HepG2 (cell line): Measurements from ENCODE around the gene GRAMD1A. TPM values are rescaled to one million over a fixed set of nuclear protein-coding genes. Genes with fewer than 3 reads are reported as not detected.

Source experiments
- BCLAF1 ChIP-seq: fragments of 450-650 bp; IDR thresholded peaks from 2 replicates; pipeline ENCODE4 v1.6.1; 2017; ENCODE audit warnings: mild to moderate bottlenecking
- CENPT ChIP-seq: sonication (generic); formaldehyde crosslinking; IDR thresholded peaks from 2 replicates; pipeline ENCODE4 v1.8.0; 2022; ENCODE audit warnings: low read depth, mild to moderate bottlenecking, moderate library complexity, missing genetic modification reagents
- ELF3 ChIP-seq: IDR thresholded peaks from 2 replicates; pipeline ENCODE4 v1.6.1; 2016; ENCODE audit warnings: missing genetic modification reagents, missing compliant biosample characterization
- FOXC1 ChIP-seq: sonication (generic); formaldehyde crosslinking; IDR thresholded peaks from 2 replicates; pipeline ENCODE4 v1.8.0; 2022; ENCODE audit warnings: mild to moderate bottlenecking, missing genetic modification reagents, borderline replicate concordance
- FOXO1 ChIP-seq: sonication (generic); formaldehyde crosslinking; IDR thresholded peaks from 2 replicates; pipeline ENCODE4 v1.4.0; 2020; ENCODE audit warnings: missing genetic modification reagents
- HOXA3 ChIP-seq: sonication (generic); formaldehyde crosslinking; IDR thresholded peaks from 2 replicates; pipeline ENCODE4 v1.5.0; 2020; ENCODE audit warnings: missing genetic modification reagents
- HOXA7 ChIP-seq: sonication (generic); formaldehyde crosslinking; IDR thresholded peaks from 2 replicates; pipeline ENCODE4 v1.8.1; 2022; ENCODE audit warnings: mild to moderate bottlenecking, missing genetic modification reagents, moderate library complexity
- PHF20 ChIP-seq: sonication (generic); formaldehyde crosslinking; IDR thresholded peaks from 2 replicates; pipeline ENCODE4 v1.5.0; 2020; ENCODE audit warnings: mild to moderate bottlenecking, missing genetic modification reagents
- SALL2 ChIP-seq: sonication (generic); formaldehyde crosslinking; IDR thresholded peaks from 2 replicates; pipeline ENCODE4 v1.8.1; 2023; ENCODE audit warnings: mild to moderate bottlenecking, missing genetic modification reagents, inconsistent platforms
- TEAD3 ChIP-seq: optimal IDR thresholded peaks from 2 replicates; pipeline ENCODE3; 2016; ENCODE audit warnings: borderline replicate concordance
- ZBTB10 ChIP-seq: sonication (generic); formaldehyde crosslinking; IDR thresholded peaks from 2 replicates; pipeline ENCODE4 v1.4.0; 2020; ENCODE audit warnings: missing genetic modification reagents, borderline replicate concordance
- ZMYM3 ChIP-seq: sonication (generic); formaldehyde crosslinking; IDR thresholded peaks from 2 replicates; pipeline ENCODE4 v1.5.1; 2020; ENCODE audit warnings: mild to moderate bottlenecking, missing genetic modification reagents
- ZNF580 ChIP-seq: IDR thresholded peaks from 2 replicates; pipeline ENCODE4 v1.6.1; 2016; ENCODE audit warnings: low read depth, borderline replicate concordance
- ZNF737 ChIP-seq: sonication (generic); formaldehyde crosslinking; IDR thresholded peaks from 2 replicates; pipeline ENCODE4 v1.5.0; 2020; ENCODE audit warnings: missing genetic modification reagents, mild to moderate bottlenecking, borderline replicate concordance
- ZNF784 ChIP-seq: sonication (generic); formaldehyde crosslinking; IDR thresholded peaks from 2 replicates; pipeline ENCODE4 v1.5.1; 2020; ENCODE audit warnings: missing genetic modification reagents, mild to moderate bottlenecking, borderline replicate concordance
- ZNF800 ChIP-seq: sonication (generic); formaldehyde crosslinking; IDR thresholded peaks from 2 replicates; pipeline ENCODE4 v1.4.0; 2020; ENCODE audit warnings: missing genetic modification reagents
- polyA plus RNA-seq, 8 experiments: library from polyadenylated mRNA; depleted of rRNA in 3 of 8; stranded (reverse) in 7 of 8; unstranded in 1 of 8; fragments of >200 nt; fragmentation: Illumina TruSeq in 4 of 8; extraction: Trizol in 4 of 8; gene quantifications; 2 replicates each; pipeline versions ENCODE4 v1.2.1 to v1.2.3, GENCODE V29; 2011 to 2016; ENCODE audit warnings: low read depth in 4 of 8, missing spikeins in 1 of 8, mixed read lengths in 1 of 8; ENCODE audit not compliant: insufficient read depth in 1 of 8
- total RNA-seq, 5 experiments: library from RNA; depleted of rRNA; stranded (reverse); fragments of >200 nt; fragmentation: Illumina TruSeq; extraction: Trizol; gene quantifications; 2 replicates each; pipeline ENCODE4 v1.2.3, GENCODE V29; 2016; ENCODE audit warnings: low read depth in 1 of 5

The GRAMD1A gene
- total and polyA plus RNA-seq, 2 of the 13 experiments (the other 11 are each of a cell fraction or from before 2014, with no cell fraction given) = 14.7 to 181 TPM

GRCh38 chr19:34963573-34964406 is 36.3 kb upstream of the GRAMD1A start, which contains the start of gene ZNF792 (continued):
- TF ChIP-seq ZBTB10 (CRISPR knock-in tag) (0 out of 2 replicates have a peak, but pooled peaks have one; percentile 38), ZNF784 (CRISPR knock-in tag) (no peak), FOXC1 (CRISPR knock-in tag) (peak; percentile 71; the same call in 1 of the 2 replicates), TEAD3 (no peak), BCLAF1 (no peak), ZNF800 (no peak), CENPT (CRISPR knock-in tag) (no peak), HOXA3 (CRISPR knock-in tag) (peak; percentile 74), SALL2 (no peak), ELF3 (CRISPR knock-in tag) (peak; percentile 83; the same call in 1 of the 2 replicates), HOXA7 (CRISPR knock-in tag) (no peak), ZNF737 (CRISPR knock-in tag) (no peak), FOXO1 (CRISPR knock-in tag) (peak; percentile 25; the same call in 1 of the 2 replicates), ZNF580 (0 out of 2 replicates have a peak, but pooled peaks have one; percentile 56), PHF20 (peak; percentile 56), ZMYM3 (peak; percentile 64; the same call in 1 of the 2 replicates)
